Fibroblast of mammary gland (primary cell): ENCODE data around the gene PCOLCE2.
"Not testable (repeated sequence)": the region's sequence is repeated elsewhere in the genome, so short reads cannot be mapped to it uniquely, and the experiment has no call there.

Source experiments
- DNase-seq: peaks from one replicate; pipeline ENCODE4 v3.0.0-alpha.2; 2010; ENCODE audit warnings: low read depth
- H3K4me3 ChIP-seq: 2 replicates; pipeline ENCODE4 v1.5.1; 2011; ENCODE audit warnings: low read depth, mild to moderate bottlenecking, low read length, moderate library complexity; ENCODE audit not compliant: control insufficient read depth
- TF ChIP-seq, protein P1 (sequence below): conservative IDR thresholded peaks from 2 replicates; pipeline ENCODE4 v1.5.1; 2011; ENCODE audit warnings: low read depth, low read length, inconsistent platforms; ENCODE audit not compliant: control insufficient read depth, insufficient read depth

The PCOLCE2 gene

DNA sequence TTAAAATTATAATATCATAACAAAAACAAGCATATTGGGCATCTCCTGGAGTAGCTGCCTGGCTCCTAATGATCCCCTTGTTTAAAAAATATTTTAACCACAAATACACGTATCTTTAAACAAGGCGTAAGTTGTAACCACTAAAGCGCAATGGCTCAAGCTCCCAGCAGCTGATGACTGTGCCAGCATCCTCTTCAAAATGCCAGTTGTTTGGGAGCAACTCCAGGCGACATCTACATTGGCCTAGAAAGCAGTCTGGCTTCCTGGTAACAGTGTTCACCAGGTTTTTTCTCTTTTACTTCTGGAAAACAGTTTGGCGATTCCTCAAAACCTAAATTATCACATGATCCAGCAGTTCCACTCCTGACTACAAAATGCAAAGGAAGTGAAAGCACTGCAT is 13.8 kb downstream of the PCOLCE2 start:
- TF ChIP-seq, protein P1, sequence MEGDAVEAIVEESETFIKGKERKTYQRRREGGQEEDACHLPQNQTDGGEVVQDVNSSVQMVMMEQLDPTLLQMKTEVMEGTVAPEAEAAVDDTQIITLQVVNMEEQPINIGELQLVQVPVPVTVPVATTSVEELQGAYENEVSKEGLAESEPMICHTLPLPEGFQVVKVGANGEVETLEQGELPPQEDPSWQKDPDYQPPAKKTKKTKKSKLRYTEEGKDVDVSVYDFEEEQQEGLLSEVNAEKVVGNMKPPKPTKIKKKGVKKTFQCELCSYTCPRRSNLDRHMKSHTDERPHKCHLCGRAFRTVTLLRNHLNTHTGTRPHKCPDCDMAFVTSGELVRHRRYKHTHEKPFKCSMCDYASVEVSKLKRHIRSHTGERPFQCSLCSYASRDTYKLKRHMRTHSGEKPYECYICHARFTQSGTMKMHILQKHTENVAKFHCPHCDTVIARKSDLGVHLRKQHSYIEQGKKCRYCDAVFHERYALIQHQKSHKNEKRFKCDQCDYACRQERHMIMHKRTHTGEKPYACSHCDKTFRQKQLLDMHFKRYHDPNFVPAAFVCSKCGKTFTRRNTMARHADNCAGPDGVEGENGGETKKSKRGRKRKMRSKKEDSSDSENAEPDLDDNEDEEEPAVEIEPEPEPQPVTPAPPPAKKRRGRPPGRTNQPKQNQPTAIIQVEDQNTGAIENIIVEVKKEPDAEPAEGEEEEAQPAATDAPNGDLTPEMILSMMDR = no peak
- no peak for DNase-seq
- H3K4me3 ChIP-seq = no peak overlapping the region

DNA sequence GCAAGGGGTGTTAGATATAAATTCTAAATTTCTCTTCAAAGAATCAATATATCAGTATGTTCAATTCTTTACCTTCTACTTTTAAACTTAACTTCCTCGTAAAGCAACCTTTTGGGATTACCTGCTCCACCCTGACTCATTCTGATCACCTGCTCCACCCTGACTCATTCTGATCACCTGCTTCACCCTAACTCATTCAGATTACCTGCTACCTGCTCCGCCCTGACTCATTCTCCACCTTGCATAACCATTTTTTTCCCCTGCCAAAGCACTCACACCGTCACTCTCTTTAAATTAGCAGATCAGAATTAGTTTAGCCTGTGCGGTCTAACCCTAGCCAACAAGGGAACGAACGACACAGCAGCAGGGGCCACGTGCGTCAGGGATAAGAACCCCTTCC is 20.5 kb downstream of the PCOLCE2 start:
- DNase-seq, H3K4me3 ChIP-seq: not testable (repeated sequence)

DNA sequence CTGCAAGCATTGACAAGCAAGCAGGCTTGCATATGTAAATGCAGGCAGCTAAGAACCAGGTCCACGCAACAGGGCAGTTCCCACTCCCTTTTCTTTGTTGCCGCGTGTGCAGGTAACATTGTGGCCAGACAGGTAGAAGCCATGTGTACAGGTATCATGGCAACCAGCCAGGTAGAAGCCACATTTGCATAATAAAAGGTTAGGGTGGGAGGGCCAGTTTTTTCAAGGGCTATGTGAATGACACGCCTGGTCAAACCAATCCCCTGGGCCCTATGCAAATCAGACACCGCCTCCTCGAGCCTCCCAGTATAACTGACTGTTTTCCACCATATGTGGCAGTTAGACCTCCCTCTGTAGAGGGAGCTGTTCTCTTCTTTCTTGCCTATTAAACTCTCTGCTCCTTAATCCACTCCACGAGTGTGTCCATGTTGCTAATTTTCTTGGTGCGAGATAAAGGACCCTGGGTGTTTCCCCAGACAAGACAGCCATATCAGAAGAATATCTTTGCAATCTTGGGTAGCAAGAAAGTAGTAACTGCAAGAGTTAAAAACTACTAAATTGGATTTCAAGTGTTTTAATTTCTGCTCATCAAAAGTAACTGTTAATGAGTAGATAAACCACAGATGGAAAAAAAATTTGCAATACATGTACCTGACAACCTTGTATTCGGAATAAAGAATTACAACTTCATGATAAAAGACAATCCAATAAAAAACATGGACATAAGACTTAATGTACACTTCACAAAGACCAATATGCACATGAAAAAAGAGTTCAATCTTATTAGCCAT is 21.8 kb downstream of the PCOLCE2 start:
- no peak for DNase-seq
- H3K4me3 ChIP-seq = no peak overlapping the region
- TF ChIP-seq, protein P1 = peak; percentile 16

DNA sequence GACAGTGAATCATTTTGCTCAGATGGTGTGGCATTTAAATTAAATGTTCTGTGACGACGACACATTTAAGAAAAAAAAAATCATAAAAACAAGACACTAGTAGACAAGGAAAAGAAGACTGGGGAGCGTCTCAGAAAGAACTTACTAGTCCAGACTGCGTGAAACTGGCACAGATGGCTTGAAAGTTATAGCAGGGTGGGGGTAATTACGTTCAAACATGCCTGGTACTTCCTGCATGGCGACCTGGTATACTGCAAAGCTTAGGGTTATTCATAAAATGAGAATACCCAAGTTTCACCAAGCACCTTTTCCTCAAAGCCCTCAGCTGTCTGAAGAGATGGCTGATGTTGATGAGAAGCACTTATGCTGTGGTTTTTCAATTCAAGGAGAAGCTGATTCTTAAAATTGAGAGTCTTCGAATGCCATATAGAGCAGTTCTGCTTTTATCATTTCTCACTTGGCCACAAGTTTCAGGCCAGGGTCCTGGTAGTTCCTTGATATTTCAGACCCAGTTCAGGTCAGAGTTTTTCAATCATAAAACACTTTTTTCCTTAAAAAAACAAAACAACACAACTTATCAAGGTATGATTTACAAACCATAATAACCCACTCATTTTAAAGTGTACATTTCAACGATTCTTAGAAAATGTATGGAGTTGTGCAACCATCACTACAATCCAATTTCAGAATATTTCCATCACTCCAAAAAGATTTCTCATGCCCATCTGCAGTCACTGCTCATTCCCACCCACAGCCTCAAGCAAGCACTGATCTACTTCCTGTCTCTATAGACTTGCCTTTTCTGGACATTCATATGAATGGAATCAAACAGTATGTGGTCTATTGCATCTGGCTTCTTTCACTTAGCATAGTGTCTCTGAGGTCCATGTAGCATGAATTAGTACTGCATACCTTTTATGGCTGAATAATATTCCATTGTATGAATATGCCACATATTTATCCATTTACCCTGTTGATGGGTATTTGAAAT is 24.7 kb downstream of the PCOLCE2 start:
- no peak for DNase-seq
- no peak overlapping the region for H3K4me3 ChIP-seq
- TF ChIP-seq, protein P1 = no peak

DNA sequence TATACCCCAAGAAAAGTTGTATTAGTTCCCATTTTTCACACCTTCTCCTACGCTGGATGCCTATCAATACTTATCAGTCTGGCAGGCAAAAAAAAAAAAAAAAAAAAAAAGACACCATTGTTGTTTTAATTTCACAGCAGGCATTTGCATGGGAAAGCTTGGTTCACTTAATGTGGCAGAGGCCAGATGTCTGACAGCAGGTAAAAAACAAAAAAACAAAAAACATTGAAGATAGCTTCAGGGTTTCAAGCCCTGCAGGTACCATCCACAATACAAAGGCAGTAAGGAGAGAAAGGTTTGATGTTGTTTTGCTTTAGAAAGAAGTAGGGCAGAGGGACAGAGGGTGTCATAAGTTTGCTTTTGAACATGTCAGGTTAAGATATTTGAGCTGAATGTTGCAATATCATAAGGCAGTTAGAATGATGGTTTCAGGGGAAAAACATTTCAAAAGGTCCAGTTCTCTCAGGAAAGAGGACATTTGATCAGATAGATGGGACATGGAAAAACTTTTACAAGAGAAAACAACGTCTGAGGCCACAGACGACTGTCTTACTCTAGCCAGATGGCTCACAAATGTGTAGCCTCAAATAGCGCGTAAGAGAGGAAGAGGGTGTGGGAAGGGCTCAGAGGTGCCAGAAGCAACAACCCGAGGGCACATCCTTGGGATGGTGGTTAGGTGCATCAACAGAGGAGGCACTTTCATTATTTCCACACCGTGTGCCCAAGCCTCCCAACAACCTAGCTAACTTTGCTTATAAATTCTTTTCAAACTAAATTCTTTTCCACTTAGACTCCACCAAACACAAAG is 25.7 kb downstream of the PCOLCE2 start:
- no peak overlapping the region for H3K4me3 ChIP-seq
- TF ChIP-seq, protein P1 = no peak
- peak; percentile 42 for DNase-seq

DNA sequence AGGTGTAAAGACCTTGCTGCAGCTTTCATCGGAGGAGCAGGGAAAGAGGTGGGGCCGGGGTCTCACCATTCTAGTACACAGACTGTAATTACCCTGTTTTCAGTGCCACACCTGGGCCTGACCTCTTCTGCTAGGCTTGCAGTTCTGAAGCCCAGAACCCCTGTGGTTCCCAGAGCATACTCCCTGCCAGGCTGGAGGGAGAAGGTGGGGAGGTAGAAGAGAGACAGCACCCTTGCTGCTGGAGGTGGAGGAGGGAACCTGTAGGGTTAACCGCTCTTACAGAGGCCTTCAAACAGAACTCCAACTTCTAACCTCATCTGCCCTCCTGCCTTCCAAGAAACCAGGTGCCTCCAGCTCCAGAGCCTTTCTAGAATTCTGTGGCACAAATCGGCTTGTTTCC is 27.0 kb downstream of the PCOLCE2 start:
- TF ChIP-seq, protein P1 = no peak
- DNase-seq = no peak
- H3K4me3 ChIP-seq = no peak overlapping the region

DNA sequence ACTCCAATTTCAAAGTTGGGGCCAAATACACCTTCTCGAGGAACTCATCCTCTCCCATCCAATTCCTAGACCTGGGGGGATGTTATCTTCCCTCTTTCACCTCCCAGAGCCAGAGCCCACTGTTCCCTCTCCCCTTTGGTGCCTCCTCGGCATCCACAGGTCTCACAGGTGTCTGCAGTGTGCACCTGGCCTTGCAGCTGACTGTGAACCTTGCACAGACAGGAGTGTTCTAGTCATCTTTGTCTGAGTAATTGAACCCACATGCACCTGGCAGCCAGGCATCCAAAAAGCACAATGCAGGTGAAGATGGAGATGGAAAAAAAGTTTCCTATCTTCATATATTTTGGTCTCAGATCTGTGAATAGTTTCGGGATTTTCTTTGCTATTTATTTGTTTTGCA is 30.8 kb downstream of the PCOLCE2 start:
- TF ChIP-seq, protein P1 = no peak
- no peak for DNase-seq

More for the DNA sequence above, 30.8 kb downstream of the PCOLCE2 start:
- H3K4me3 ChIP-seq = no peak overlapping the region
